Stimulated activated CD4-positive, alpha-beta T cell treated with anti-CD3 and anti-CD28 coated beads, Interleukin-2, amount 100 ng/mL, for 48 hours (primary cell): ENCODE measurements around the gene SERPING1.
"Not testable (repeated sequence)": the region's sequence is repeated elsewhere in the genome, so short reads cannot be mapped to it uniquely, and the experiment has no call there.

ENCODE experiments used
- DNase-seq, 2 donors: peaks; one replicate each; pipeline ENCODE4 v3.0.0-alpha.2; 2020

Gene SERPING1

DNA sequence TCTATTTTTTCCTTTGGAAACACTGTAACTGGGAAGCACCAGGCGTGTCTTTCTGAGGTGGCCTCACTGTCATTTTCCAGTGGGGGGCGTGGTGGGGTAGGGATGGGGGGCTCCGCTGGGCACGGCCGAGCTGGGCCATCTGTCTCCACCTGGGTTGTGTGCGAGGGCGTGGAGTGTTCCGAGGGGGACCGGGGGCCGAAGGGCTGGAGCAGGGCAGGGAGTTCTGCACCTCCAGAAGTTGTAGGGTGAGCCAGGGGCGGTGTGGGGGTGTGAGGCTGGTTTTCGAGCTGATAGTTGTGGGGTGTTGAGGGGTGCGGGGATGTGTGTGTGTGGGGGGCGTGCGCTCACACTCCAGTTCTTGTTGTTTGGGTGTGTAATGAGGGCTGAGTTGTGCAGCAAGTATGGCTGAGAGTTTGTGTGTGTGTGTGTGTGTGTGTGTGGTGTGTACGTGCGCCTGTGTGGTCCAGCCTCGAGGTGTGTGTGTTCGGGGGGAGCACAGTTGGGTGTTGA is 41.4 kb downstream of the SERPING1 start:
- no peak for DNase-seq

DNA sequence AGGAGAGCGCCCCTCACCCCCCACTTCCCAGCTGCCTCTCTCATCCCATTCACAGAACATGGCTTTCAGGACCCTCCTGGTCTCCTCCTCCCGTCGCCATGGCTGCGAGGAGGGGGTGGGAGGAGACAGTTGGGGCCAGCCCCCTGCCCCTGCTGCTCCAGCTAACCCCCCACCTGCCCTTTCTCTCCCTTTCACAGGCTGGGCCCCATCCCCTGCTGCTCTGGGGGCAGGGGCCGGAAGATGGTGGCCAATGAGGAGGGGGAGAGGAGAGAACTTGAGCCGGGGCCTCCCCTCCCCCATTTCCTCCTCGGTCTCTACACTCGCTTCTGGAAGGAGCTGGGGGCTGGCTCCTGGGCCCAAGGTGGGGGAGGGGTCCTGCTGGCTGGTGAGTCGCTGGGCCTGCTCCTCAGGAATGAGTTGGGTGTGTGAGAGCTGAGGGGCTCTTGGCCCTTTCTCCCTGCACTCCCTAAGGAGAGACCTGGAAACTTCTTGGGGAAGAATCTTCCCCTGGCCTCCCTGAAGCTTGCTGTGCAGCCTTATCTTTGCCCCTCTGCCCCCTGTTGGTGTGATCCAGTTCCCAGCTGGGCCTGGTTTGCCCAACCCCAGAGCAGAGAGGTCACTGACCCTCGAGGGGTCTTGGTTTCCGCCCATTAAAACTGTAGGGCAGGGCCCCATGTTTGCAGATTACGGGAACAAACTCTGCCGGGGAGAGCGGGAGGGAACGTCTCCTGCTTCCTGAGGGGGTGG is 42.0 kb downstream of the SERPING1 start:
- DNase-seq = no peak

DNA sequence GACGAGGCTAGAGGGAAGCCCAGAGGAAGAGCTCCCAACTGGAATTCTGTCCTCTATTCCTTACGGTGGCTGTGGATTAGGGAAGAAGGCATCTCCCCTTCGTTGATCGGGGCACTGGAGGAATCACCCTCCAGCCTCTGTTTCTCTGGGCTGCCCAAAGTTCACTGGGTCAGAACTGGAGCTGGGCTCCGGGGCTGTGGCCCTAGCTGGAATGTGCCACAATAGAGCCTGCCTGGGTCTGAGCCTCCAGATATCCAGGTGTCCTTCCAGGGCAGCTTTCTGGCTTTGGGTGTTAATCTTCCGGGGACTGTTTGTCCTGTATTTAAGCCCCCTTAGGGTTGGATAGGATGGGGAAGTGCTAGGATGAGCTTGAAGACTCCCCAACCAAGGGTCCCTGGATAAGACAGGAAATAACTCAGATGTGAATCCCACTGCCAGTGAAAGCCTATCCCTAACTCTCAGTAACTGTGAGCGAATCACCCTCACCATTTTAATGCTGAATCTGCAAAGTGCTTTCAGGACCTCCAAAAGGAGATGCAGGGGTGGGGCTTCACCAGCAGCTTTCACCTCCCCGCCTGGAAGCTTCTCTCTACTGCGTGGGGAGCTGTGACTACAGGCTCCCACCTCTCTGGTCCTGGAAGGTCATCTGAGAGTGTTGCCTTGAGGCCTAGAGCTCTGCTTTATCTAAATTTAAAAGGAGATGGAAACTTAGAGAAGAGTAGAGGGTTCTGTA is 42.7 kb downstream of the SERPING1 start:
- no peak for DNase-seq

DNA sequence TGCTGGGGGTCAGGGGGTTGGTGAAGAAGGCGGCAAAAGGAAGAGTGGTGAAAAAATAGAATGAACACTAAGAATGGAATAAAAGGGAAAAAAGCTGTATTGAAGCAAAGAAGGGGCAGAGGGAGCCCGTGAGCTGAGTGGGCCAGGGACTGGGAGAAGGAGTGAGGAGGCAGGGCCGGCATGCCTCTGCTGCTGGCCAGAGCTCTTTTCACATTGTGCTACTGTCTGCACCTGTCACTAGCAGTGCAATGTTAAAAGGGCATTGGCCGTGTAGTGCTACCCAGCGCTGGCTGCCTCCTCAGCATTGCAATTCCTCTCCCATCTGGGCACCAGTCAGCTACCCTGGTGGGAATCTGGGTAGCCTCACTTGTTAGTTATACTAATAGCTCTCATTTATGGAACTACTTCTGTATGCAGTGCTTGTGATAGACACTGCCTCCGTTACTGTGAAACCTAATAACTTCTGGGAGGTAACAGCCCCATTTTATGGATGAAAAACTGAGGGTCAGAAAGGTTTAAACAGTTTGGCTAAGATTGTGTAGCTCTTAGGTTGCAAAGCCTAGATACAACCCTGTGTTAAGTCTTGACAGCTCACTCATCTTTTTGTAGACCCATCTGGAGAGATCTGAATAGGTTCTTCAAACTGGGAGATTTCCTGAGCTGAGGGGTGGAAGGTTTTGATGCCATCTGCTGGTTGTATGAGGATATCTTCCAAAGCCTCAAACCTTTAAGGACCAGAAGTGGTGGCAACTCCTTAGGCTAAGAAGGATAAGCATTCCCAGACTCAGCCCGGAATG is 43.7 kb downstream of the SERPING1 start:
- DNase-seq = no peak

DNA sequence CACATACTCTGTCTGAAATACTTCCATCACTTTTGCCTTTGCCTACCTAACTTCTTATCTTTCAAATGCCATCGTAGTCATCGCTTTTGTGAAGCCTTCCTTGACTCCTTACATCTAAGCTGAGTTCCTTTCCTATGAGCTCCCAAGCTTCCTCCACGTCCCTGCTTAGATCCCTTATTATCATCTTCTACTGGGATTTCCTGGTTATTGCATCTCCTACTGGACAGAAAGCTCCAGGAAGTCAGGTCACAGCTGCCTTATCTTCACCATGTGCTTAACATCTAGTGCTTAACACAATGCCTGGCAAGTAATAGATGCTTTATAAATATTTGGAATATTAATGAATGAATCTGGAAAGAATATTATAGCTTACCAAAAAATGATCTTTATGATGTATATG is 46.3 kb downstream of the SERPING1 start:
- DNase-seq = no peak

DNA sequence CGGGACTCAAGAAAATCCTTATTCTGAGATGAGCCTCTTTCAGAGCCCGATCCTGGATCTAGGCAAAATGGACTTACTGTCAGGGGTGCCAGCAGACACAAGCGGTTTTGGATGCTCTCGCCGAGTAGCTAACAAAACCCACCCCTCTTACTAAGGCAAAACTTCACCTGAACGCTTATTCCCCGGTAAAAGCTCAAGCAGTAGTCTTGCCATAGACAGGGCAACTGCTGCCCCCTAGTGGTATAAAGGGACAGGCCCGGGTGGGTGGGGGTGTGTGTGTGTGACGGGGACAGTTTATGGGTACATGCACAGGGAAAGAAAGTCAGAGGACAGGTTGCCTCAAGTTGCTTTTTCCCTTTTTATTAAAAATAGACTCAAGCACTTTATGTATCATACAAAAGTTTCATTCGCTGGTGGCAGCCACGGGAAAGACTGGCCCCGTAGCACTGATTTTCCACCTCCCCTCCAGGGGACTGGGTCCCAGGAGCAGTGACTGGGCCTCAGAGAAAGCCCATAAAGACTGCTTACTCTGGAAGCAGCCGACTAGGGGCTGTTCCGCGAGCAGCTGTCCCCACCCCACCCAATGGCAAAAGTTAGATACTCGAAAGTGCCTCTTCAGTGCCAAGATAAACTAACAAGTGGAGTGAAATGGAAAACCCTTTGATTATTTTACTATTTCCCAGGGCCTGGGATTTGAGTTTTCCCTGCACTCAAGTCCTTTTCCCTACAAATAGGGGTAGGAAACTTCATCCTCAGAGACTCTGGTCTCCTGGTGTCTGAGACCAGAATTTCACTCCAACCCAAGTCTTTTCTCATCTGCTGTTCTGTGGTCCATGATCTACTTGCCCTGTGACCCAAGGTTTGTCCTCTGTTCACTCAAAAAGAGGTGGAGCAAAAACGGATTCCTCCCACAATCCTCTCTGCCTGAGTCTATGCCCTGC is 47.5 kb downstream of the SERPING1 start:
- DNase-seq = peak; percentile 89 to 91

DNA sequence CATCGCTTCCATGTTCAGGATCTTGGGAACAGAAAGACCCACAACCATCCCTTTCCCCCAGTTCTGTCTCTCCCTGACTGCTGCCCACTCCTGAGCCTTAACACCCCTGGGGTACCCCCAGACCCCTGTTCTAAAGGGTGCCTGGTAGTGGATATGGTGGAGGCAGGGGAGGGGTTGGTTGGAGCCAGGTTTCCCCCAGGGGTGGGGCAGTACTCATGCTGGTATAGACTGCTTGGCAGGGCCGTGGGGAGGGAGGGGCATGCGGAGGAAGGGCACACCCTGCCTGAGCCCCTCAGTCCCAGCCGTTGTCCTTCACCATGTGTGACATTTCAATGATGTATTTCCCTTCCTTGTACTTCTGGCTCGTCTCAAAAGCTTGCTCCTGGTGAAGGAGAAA is 48.2 kb downstream of the SERPING1 start:
- DNase-seq = no peak

DNA sequence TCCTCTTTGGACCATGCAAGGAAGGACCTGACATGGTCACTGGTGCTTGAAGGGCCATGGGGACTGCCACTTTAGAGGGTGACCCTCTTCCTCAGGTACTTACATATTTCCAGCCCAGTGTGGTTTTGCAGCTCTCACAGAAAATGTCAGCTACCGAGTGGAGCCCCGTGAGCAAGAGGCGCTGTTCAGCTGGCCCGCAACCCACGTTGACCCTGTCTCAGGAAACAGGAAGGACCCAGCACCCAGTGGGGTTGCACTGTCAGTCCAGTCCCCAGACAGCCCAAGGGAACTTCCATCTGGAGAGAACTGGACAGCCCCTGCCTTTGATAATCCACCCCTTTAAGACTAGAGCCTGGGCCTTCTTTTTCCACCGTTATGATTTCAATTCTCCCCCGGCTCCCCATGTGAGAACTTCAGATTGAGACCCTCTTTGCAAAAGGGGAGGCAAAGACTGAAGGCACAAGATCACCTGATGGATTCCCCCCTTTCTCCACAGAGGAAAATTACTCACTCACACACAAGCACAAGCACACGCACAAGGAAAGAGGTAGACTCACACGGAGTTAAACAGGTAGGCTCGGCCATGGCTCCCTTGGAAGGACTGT is 48.8 kb downstream of the SERPING1 start:
- DNase-seq = no peak

DNA sequence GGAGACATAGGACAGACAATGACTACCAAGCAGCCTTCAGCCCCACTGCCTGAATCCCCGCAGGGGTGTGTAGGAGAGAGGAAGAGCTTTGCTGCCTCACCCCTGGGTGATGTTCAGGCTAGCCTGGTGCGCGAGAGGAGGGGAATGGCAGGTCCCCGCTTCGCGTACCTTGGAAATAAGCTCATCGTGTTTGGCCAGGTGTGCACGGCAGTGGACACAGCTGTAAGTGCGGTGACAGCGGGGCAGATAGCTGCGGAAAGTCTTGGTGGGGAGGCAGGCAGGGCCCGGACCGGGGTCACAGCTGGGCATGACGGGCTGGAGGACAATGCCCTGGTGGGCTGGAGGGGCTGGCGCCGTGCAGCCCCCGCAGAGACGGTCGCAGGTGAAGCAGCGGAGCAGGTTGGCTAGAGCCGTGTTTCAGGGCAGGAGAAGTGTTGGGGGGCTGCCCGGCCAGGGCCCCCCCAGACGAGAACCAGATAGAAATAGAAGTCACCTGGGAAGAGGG is 49.4 kb downstream of the SERPING1 start:
- no peak for DNase-seq

DNA sequence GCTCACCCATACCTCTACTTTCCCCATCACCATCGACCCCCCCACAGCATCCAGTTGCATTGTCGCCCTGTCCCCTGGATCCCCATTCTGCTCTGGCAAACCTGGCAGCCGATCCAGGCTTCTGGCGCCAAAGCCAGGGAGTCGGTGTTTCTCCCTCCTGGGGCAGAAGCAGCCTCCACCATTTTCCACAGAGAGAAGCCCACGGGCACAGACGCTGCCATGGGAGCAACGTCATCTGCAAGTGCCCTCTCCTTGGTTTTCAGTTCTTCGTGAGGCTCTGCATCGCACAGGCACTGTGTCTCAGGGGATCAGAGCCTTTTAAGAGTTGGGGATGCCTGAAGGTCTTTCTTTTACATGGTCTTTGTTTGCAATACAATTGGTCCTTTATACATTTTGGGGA is 49.9 kb downstream of the SERPING1 start:
- DNase-seq = no peak

DNA sequence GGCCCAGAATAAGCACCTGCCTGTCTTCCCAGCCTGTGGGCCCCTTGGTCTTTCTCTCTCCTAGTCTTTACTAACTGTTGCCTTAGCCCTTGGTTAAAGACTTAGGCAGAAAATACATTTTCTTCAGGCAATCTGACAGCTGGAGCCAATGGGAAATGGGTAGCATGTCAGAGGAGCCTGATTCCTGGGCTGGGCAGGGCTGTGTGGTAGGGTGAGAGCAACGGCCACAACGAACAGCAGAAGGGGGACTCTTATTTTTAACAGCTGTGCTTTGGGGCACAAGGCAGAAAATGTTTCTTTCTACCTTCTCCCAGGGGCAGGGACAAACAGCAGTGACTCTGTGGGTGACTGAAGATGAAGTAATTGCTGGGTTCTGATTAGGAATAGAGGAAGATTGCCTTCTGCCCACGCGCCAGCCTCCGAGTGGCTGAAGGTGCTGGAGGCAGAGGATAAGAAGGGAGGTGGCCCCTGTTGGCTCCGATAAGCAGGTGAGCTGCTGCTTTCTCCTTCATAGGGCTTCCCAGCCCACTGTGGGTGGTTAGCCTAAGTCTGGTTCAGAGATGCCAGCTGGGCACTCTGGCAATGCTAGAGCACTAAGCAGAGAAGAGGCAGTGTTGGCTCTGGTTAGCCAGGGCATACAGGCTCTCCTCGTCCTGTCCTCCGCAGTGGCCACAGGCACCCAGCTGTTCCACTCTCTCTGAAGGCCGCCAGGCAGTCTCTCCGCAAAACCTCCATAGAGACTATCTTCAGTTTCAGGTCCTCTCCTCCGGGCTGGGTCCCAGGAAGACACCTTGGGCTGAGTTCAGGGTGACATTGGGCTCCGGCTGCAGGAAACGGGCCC is 50.7 kb downstream of the SERPING1 start:
- DNase-seq = no peak

DNA sequence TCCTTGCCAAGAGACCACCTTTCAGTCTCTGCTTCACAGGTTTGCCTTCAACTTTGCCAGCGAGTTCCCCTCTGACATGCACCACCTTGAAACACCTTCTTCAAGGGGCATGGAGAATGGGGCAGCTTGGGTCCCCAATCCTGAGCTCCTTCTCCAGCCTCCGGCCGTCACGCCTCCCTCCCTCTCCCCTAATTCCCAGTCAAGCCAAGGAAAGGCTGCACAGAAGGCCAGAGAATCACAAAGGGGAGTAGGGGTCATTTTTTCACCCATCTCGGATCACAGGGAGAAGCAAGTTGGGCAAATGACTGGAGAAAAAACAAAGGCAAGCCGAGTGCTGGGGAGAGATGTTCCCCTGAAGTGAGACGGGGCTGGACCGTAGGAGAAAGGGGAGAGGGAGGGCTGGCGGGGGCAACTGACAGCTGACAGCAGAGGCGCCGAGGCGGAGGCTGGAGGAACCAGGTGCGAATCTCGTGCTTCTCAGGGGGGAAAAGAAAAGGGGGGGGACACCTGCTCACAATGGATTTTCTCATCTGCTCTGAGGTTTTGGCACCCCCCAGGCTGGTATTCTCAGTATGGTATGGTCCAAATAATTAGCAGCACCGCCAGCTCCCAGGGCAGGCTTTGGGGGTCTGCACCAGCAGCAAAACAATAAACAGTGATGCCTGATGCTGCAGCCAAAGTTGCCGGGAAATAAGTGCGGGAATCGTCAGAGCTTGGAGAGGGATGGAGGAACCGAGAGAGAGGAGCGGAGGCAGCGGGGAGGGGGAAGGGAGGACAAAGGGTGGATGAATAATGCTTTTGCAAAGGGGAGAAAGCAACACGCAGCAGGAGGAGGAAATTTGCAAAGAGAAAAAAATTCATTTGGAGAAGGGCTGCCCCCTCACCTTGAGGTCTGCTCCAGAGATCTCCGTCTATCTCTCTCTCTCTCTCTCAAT is 51.6 kb downstream of the SERPING1 start:
- no peak for DNase-seq

DNA sequence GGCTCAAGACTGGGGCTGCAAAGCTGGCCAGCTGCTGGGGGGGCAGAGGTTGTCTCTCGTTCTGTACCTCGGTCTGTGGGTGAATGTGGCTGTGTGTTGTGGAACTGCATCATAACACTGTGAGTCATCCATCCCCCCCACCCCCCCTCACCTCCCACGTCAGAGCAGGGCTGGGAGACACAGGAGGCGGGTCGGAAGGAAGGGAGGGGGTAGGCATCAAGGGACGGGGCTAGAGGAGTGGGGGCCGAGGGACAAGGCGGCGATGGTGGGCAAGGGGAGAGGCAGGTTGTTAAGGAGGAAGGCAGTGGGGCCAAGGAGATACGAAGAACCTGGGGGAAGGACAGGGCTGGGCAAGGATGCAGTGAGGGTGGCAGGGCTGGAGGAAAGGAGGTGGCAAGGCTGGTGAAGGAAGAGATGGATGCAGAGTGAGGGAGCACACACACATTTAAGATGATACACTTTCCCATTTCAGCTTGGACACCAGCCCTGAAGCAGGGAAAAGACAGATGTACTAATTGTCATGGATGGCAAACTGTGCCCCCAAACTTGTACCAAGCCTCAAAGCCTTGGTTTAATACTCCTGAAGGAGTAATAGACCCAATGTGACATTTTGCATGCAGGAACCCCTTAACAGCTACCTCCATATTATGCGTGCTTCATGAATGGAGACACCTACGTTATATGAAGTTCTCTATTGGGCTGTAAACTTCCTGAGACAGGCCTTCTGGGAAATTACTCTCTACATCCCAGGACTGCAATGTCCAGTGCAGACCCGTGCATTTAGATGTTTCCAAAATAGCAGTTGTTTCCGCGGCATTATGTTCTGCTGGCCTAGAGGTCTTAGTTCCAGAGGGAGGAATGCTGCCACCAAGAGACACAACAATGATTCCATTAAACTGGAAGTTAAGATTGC is 52.6 kb downstream of the SERPING1 start, which contains the start of gene YPEL4:
Gene YPEL4 (minus strand): TSS at position 87 of the 913 bp plus-strand sequence. CDS start 2,805 bp downstream, outside the sequence.
- DNase-seq = peak in 1 of 2 donors; percentile 34

DNA sequence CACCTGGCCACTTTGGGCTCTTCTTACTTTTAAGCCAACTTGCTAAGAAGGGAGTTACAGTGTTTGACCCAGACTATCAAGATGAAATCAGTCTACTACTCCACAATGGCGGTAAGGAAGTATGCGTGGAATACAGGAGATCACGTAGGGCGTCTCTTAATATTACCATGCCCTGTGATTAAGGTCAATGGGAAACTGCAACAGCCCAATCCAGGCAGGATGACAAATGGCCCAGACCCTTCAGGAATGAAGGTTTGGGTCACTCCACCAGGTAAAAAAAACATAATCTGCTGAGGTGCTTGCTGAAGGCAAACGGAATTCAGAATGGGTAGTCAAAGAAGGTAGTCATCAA is 53.2 kb downstream of the SERPING1 start:
- no peak for DNase-seq

DNA sequence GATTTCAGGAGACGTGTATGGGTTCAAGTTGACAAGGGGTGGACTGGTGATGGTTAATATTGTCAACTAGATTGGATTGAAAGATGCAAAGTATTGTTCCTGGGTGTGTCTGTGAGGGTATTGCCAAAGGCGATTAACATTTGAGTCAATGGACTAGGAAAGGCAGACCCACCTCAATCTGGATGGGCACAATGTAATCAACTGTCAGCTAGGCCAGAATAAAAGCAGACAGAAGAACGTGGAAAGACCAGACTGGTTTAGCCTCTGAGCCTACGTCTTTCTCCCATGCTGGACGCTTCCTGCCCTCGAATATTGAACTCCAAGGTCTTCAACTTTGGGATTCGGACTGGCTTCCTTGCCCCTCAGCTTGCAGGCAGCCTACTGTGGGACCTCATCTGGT is 53.9 kb downstream of the SERPING1 start:
- DNase-seq = no peak

DNA sequence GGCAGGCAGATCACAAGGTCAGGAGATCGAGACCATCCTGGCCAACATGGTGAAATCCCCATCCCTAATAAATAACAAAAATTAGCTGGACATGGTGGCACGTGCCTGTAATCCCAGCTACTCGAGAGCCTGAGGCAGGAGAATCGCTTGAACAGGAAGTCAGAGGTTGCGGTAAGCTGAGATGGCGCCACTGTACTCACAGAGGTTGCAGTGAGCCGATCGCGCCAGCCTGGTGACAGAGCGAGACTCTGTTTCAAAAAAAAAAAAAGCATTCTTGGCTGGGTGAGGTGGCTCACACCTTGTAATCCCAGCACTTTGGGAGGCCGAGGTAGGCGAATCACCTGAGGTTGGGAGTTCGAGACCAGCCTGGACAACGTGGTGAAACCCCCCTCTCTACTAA is 54.7 kb downstream of the SERPING1 start:
- DNase-seq = not testable (repeated sequence)

DNA sequence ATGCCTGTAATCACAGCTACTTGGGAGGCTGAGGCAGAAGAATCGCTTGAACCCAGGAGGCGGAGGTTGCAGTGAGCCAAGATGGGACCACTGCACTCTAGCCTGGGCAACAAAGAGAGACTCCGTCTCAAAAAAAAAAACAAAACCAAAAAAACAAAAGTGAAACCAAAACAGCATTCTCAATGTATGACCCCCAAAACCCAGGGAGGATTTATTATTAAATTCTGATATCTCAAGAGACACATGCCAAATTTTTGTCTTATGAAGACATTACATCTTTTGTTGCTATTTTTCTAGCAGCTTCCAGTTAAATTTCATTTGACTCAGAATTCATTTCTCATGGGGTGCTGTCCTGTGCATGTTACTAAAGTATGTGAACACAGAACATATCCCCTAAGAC is 55.2 kb downstream of the SERPING1 start:
- DNase-seq = no peak

DNA sequence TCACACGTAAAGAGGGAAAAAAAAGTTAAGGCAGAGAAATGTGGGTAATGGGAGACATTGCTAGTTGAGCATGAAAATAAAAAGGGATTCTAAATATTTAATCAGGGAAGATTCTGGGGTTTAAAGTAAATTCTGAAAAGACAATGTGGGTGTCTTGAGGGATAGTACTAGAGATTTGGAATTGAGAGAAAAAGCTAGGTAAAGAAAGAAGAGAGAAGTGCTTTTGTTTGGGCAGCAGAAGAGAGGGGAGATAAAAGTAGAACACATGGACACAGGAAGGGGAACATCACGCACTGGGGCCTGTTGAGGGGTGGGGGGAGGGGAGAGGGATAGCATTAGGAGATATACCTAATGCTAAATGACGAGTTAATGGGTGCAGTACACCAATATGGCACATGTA is 55.7 kb downstream of the SERPING1 start:
- DNase-seq = no peak

DNA sequence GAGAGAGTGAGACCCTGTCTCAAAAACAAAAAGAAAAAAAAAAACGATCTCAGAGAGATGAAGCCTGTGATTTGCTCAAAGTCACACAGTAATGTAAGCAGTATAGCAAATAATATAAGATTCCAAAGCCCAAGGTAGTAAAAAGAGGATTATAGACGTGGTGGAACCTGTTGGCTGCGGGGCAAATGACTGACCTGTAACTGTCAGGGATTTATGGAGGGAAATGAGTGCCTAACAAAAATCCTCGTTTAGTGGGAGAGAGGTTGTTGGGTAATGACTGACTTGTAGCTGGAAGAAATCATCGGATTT is 59.4 kb downstream of the SERPING1 start:
- DNase-seq = no peak
